Measurements from ENCODE around the gene PCED1B. TPM values are rescaled to one million over a fixed set of nuclear protein-coding genes. Genes with fewer than 3 reads are reported as not detected.

PCED1B gene
- total RNA-seq, 1 donor from 2014 or later = 0.41 TPM

GRCh38 chr12:47282206-47282605 lies 202.8 kb downstream of the PCED1B start:
- Mint-ChIP-seq H3K9me3 (peaks cover 4% of the 10 kb centered on the region), H3K36me3 (no peaks in the 10 kb centered on the region), H3K27me3 (no peaks in the 10 kb centered on the region), H3K27ac (no peak overlapping the region), H3K4me1 (ENCODE audit: unreplicated experiment) (no peaks in the 10 kb centered on the region), H3K4me3 (no peak overlapping the region)
- no peak for DNase-seq (ENCODE audit: extremely low spot score, unreplicated experiment)
- TF ChIP-seq CTCF (conservative IDR thresholded peaks at IDR 0.05) = no peak

Small RNA genes lying within 50 kb of the gene (microRNA-seq; reads per million reads assigned to microRNA genes)
- gene MIR4698 = not detected

Other genes starting within 250 kb of the PCED1B start
- gene AMIGO2, start 338 bp downstream of the PCED1B start, total RNA-seq (ENCODE audit: low replicate concordance) = 4.8 and 9.3 TPM in 2 replicates